ENCODE data around the gene KIAA1217. TPM values are rescaled to one million over a fixed set of nuclear protein-coding genes. Genes with fewer than 3 reads are reported as not detected.

Gene KIAA1217
- total and polyA plus RNA-seq, 2 of the 8 experiments (the other 6 are each of a cell fraction or from before 2014, with no cell fraction given): 4.5 to 15.6 TPM

- Histone ChIP-seq H3K9ac (replicated peaks in 1 of 4; ENCODE audit: extremely low read depth in 1 of 4, low read depth in 3 of 4, low read length in 3 of 4) (no peak overlapping the region), H4K20me1 (replicated peaks in 1 of 2; ENCODE audit: control insufficient read depth in 1 of 2, insufficient read depth in 2 of 2, low read length in 2 of 2) (no peaks in the 10 kb centered on the region)
Measured at GRCh38 chr10:24344695-24345463, 135.9 kb downstream of the KIAA1217 start.

More at GRCh38 chr10:24344695-24345463, 135.9 kb downstream of the KIAA1217 start:
- no peak overlapping the region for H2AK5ac ChIP-seq (ENCODE audit: low read depth, low read length)
- H4K91ac ChIP-seq (replicated peaks; ENCODE audit: insufficient read length, low read length): no peak overlapping the region
- H3K4me1 ChIP-seq (replicated peaks in 1 of 4; ENCODE audit: control insufficient read depth in 3 of 4, insufficient read depth in 4 of 4, low read length in 3 of 4): no peaks in the 10 kb centered on the region
- no peak overlapping the region for H3K18ac ChIP-seq (ENCODE audit: extremely low read depth, low read length)
- ChIA-PET POLR2A (ENCODE audit: partially characterized antibody) (no interaction called here), CTCF (ENCODE audit: partially characterized antibody) (no interaction called here)
- H3K4me2 ChIP-seq (ENCODE audit: insufficient read depth in 1 of 2, low read depth in 2 of 2, low read length in 2 of 2): no peak overlapping the region
- no peak overlapping the region for H2BK20ac ChIP-seq (ENCODE audit: low read length)
- H3K4ac ChIP-seq (replicated peaks; ENCODE audit: insufficient read length, low read depth, low read length): no peak overlapping the region
- no peaks in the 10 kb centered on the region for H3K79me2 ChIP-seq (ENCODE audit: control insufficient read depth in 1 of 2, insufficient read depth in 2 of 2, low read length in 2 of 2)
- no peak overlapping the region for H2BK5ac ChIP-seq (ENCODE audit: low read depth, low read length)
- no peak overlapping the region for H2AFZ ChIP-seq (ENCODE audit: low read length)
- no peak overlapping the region for H2BK12ac ChIP-seq (ENCODE audit: low read depth, low read length)
- no peak for TF ChIP-seq NANOG (IDR thresholded peaks at IDR 0.05; ENCODE audit: insufficient read depth, low read depth, low read length, poor library complexity, severe bottlenecking)
- no peak overlapping the region for H3K4me3 ChIP-seq (ENCODE audit: extremely low read depth in 1 of 4, insufficient read depth in 2 of 4, low read depth in 3 of 4, low read length in 4 of 4)
- H3K27me3 ChIP-seq (replicated peaks in 1 of 4; ENCODE audit: control insufficient read depth in 3 of 4, extremely low read depth in 1 of 4, insufficient read depth in 3 of 4, low read length in 3 of 4): no peaks in the 10 kb centered on the region
- no peak overlapping the region for H4K5ac ChIP-seq (ENCODE audit: insufficient read length, low read depth, low read length)
- no peak for FAIRE-seq
- no peak overlapping the region for H3K56ac ChIP-seq (replicated peaks; ENCODE audit: insufficient read length, low read depth, low read length)
- H3K23me2 ChIP-seq (ENCODE audit: low read depth, low read length): no peaks in the 10 kb centered on the region
- H3K27ac ChIP-seq (ENCODE audit: low read depth, low read length): no peak overlapping the region
- H4K8ac ChIP-seq (ENCODE audit: extremely low read depth, insufficient read depth, low read length): no peak overlapping the region
- DNase-seq (ENCODE audit: low read depth in 1 of 2, low spot score in 2 of 2): no peak
- H3K9me3 ChIP-seq (ENCODE audit: insufficient read depth in 2 of 2, low read depth in 1 of 2, low read length in 1 of 2): no peaks in the 10 kb centered on the region
- H3K79me1 ChIP-seq (ENCODE audit: low read depth, low read length): no peaks in the 10 kb centered on the region
- H2BK15ac ChIP-seq (ENCODE audit: low read length): no peak overlapping the region
- H3K36me3 ChIP-seq (ENCODE audit: control insufficient read depth in 2 of 4, insufficient read depth in 4 of 4, low read length in 3 of 4): no peaks in the 10 kb centered on the region
- H2BK120ac ChIP-seq (replicated peaks; ENCODE audit: low read depth, low read length): no peak overlapping the region
- H3K14ac ChIP-seq (ENCODE audit: insufficient read length): no peak overlapping the region
- WGBS, 2 experiments (ENCODE audit: extremely low coverage in 1 of 2, insufficient coverage in 1 of 2, insufficient read length in 1 of 2, insufficient replicate concordance in 2 of 2, low coverage in 1 of 2, low lambda C conversion rate in 2 of 2, missing lambda C conversion rate in 1 of 2): 95% methylated on average over 7 of the region's 7 CpGs; no CpG with 5 or more reads in 1 of the 2 experiments
- H3K23ac ChIP-seq (ENCODE audit: insufficient read length): no peak overlapping the region

All from H1 (cell line).